Muscle of arm (tissue), 12 donors: Measurements from ENCODE around the gene PPP3CA. TPM values are rescaled to one million over a fixed set of nuclear protein-coding genes. Genes with fewer than 3 reads are reported as not detected.

Experiments used
- DNase-seq: peaks from one replicate; pipeline ENCODE4 v3.0.0-alpha.2; 2013
- polyA plus RNA-seq, 12 donors: library from polyadenylated mRNA; unstranded; fragments of 120-200 nt; gene quantifications; one replicate each; pipeline ENCODE4 v1.2.1, GENCODE V29; 2013; ENCODE audit not compliant: insufficient read length in 12 of 12

Gene PPP3CA
- polyA plus RNA-seq, 12 donors, result 27.4 to 1,285 (median 33.7) TPM

GRCh38 chr4:101050837-101051205, 296.5 kb downstream of the PPP3CA start:
- no peak for DNase-seq

- DNase-seq, result no peak
Measured at GRCh38 chr4:101050088-101050836, 297.1 kb downstream of the PPP3CA start.

- DNase-seq, result no peak
Measured at GRCh38 chr4:101049549-101050001, 297.8 kb downstream of the PPP3CA start.

- no peak for DNase-seq
Measured at GRCh38 chr4:101044766-101045165, 302.6 kb downstream of the PPP3CA start.

GRCh38 chr4:101042847-101043246, 304.5 kb downstream of the PPP3CA start:
- DNase-seq, result no peak

GRCh38 chr4:101040776-101041175, 306.6 kb downstream of the PPP3CA start:
- no peak for DNase-seq

- DNase-seq, result no peak
Measured at GRCh38 chr4:101039367-101039766, 308.0 kb downstream of the PPP3CA start.

- DNase-seq, result no peak
Measured at GRCh38 chr4:101037938-101038413, 309.4 kb downstream of the PPP3CA start.

GRCh38 chr4:101037249-101037648, 310.1 kb downstream of the PPP3CA start:
- no peak for DNase-seq

GRCh38 chr4:101035487-101035886, 311.8 kb downstream of the PPP3CA start:
- no peak for DNase-seq

GRCh38 chr4:101033986-101034385, 313.3 kb downstream of the PPP3CA start:
- no peak for DNase-seq

- no peak for DNase-seq
Measured at GRCh38 chr4:101032541-101032940, 314.8 kb downstream of the PPP3CA start.

- DNase-seq, result no peak
Measured at GRCh38 chr4:101031971-101032370, 315.4 kb downstream of the PPP3CA start.

- DNase-seq, result no peak
Measured at GRCh38 chr4:101028886-101029285, 318.4 kb downstream of the PPP3CA start.

- DNase-seq, result no peak
Measured at GRCh38 chr4:101027721-101028120, 319.6 kb downstream of the PPP3CA start.

- no peak for DNase-seq
Measured at GRCh38 chr4:101025755-101026154, 321.6 kb downstream of the PPP3CA start.

- DNase-seq, result no peak
Measured at GRCh38 chr4:101022151-101023024, 324.9 kb downstream of the PPP3CA start.

- DNase-seq, result no peak
Measured at GRCh38 chr4:101020956-101021355, 326.4 kb downstream of the PPP3CA start.

GRCh38 chr4:101019941-101020401, 327.4 kb downstream of the PPP3CA start:
- no peak for DNase-seq

- DNase-seq, result no peak
Measured at GRCh38 chr4:101019313-101019712, 328.0 kb downstream of the PPP3CA start.

- DNase-seq, result no peak
Measured at GRCh38 chr4:101018836-101019235, 328.5 kb downstream of the PPP3CA start.

GRCh38 chr4:101014417-101014816, 332.9 kb downstream of the PPP3CA start:
- no peak for DNase-seq

- DNase-seq, result no peak
Measured at GRCh38 chr4:101010987-101011386, 336.3 kb downstream of the PPP3CA start.
